GM23338 (cell line): ENCODE results near the gene OR8D4.

Experiments
- CREB1 ChIP-seq: fragments of 250-450 bp; sonication (Bioruptor Pico); IDR thresholded peaks from 2 replicates; pipeline ENCODE4 v1.5.0; 2020; ENCODE audit warnings: low read depth, mild to moderate bottlenecking, moderate library complexity
- EZH2 ChIP-seq: fragments of 200-600 bp; sonication (generic); IDR thresholded peaks from one replicate; pipeline ENCODE4 v1.8.0; 2017; ENCODE audit warnings: antibody characterized with exemption, mild to moderate bottlenecking, low read depth; ENCODE audit not compliant: unreplicated experiment
- EZH2phosphoT487 ChIP-seq: fragments of 200-600 bp; sonication (generic); IDR thresholded peaks from one replicate; pipeline ENCODE4 v1.8.1; 2018; ENCODE audit warnings: antibody characterized with exemption; ENCODE audit not compliant: unreplicated experiment
- POLR2AphosphoS5 ChIP-seq: IDR thresholded peaks from 2 replicates; pipeline ENCODE4 v1.6.1; 2016; ENCODE audit warnings: antibody characterized with exemption, low read depth
- REST ChIP-seq: IDR thresholded peaks from one replicate; pipeline ENCODE4 v1.6.1; 2018; ENCODE audit warnings: antibody characterized with exemption; ENCODE audit not compliant: unreplicated experiment
- STAT1 ChIP-seq: IDR thresholded peaks from one replicate; pipeline ENCODE4 v1.6.1; 2016; ENCODE audit warnings: antibody characterized with exemption; ENCODE audit not compliant: unreplicated experiment
- ZNF114 ChIP-seq: fragments of 250-450 bp; sonication (Bioruptor Pico); IDR thresholded peaks from 2 replicates; pipeline ENCODE4 v1.5.0; 2020; ENCODE audit warnings: mild to moderate bottlenecking, moderate library complexity
- TF ChIP-seq, protein P1 (sequence below), 2 experiments: fragments of 200-600 bp in 1 of 2; sonication (generic) in 1 of 2; conservative IDR thresholded peaks; 2 replicates each; pipeline versions ENCODE4 v1.5.1 to v1.6.1; 2016 to 2017; ENCODE audit warnings: antibody characterized with exemption in 2 of 2, low read depth in 2 of 2, mild to moderate bottlenecking in 2 of 2, moderate library complexity in 1 of 2

DNA sequence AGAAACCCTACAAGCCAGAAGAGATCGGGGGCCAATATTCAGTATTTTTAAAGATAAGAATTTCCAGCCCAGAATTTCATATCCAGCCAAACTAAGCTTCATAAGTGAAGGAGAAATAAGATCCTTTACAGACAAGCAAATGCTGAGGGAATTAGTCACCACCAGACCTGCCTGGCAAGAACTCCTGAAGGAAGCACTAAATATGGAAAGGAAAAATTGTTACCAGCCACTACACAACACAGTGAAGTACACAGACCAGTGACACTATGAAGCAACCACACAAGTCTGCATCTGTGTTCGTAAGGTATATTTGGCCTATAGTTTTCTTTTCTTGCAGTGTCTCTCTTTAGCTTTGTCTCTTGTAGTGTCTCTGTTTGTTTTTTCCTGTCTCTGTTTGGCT, 45.5 kb upstream of the OR8D4 start:
- TF ChIP-seq CREB1 (CRISPR knock-in tag) (no peak), EZH2 (no peak), STAT1 (no peak), REST (no peak), POLR2AphosphoS5 (no peak), EZH2phosphoT487 (no peak), ZNF114 (CRISPR knock-in tag) (no peak)
- TF ChIP-seq, protein P1, sequence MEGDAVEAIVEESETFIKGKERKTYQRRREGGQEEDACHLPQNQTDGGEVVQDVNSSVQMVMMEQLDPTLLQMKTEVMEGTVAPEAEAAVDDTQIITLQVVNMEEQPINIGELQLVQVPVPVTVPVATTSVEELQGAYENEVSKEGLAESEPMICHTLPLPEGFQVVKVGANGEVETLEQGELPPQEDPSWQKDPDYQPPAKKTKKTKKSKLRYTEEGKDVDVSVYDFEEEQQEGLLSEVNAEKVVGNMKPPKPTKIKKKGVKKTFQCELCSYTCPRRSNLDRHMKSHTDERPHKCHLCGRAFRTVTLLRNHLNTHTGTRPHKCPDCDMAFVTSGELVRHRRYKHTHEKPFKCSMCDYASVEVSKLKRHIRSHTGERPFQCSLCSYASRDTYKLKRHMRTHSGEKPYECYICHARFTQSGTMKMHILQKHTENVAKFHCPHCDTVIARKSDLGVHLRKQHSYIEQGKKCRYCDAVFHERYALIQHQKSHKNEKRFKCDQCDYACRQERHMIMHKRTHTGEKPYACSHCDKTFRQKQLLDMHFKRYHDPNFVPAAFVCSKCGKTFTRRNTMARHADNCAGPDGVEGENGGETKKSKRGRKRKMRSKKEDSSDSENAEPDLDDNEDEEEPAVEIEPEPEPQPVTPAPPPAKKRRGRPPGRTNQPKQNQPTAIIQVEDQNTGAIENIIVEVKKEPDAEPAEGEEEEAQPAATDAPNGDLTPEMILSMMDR (conservative IDR thresholded peaks at IDR 0.05; ENCODE audit: low read depth in 2 of 2): no peak
